BE2C (cell line): Measurements from ENCODE around the gene PDGFB.

Experiments
- DNase-seq: peaks from one replicate; pipeline ENCODE4 v3.0.0-alpha.2; 2020
- H3K27me3 ChIP-seq: fragments of 250-450 bp; sonication (Bioruptor Pico); 2 replicates; pipeline ENCODE4 v1.5.1; 2020; ENCODE audit warnings: mild to moderate bottlenecking
- H3K36me3 ChIP-seq: fragments of 250-450 bp; sonication (Bioruptor Pico); 2 replicates; pipeline ENCODE4 v1.5.1; 2020; ENCODE audit warnings: mild to moderate bottlenecking
- H3K4me1 ChIP-seq: fragments of 250-450 bp; sonication (Bioruptor Pico); 2 replicates; pipeline ENCODE4 v1.5.1; 2020
- H3K4me3 ChIP-seq: 2 replicates; pipeline ENCODE4 v1.5.1; 2011; ENCODE audit warnings: low read depth, low read length
- H3K9me3 ChIP-seq: fragments of 250-450 bp; sonication (Bioruptor Pico); 2 replicates; pipeline ENCODE4 v1.5.1; 2020
- CTCF ChIP-seq: IDR thresholded peaks from 2 replicates; pipeline ENCODE4 v1.5.1; 2012; ENCODE audit warnings: mild to moderate bottlenecking, low read depth, low read length

Gene PDGFB

GRCh38 chr22:39289975-39290720 is 45.4 kb upstream of the PDGFB start:
- DNase-seq, result no peak
- no peaks in the 10 kb centered on the region for H3K27me3 ChIP-seq
- H3K9me3 ChIP-seq, result no peaks in the 10 kb centered on the region
- H3K4me3 ChIP-seq, result no peak overlapping the region
- H3K36me3 ChIP-seq, result no peaks in the 10 kb centered on the region
- no peak for TF ChIP-seq CTCF
- H3K4me1 ChIP-seq, result no peaks in the 10 kb centered on the region

GRCh38 chr22:39289533-39289932 is 44.8 kb upstream of the PDGFB start:
- DNase-seq, result no peak
- H3K36me3 ChIP-seq, result no peaks in the 10 kb centered on the region
- H3K4me3 ChIP-seq, result no peak overlapping the region
- H3K27me3 ChIP-seq, result no peaks in the 10 kb centered on the region
- no peak for TF ChIP-seq CTCF
- no peaks in the 10 kb centered on the region for H3K9me3 ChIP-seq
- H3K4me1 ChIP-seq, result no peaks in the 10 kb centered on the region

GRCh38 chr22:39288135-39288898 is 43.5 kb upstream of the PDGFB start:
- no peak for TF ChIP-seq CTCF
- no peaks in the 10 kb centered on the region for H3K27me3 ChIP-seq
- no peaks in the 10 kb centered on the region for H3K9me3 ChIP-seq
- no peaks in the 10 kb centered on the region for H3K36me3 ChIP-seq
- no peak overlapping the region for H3K4me3 ChIP-seq
- DNase-seq, result no peak
- H3K4me1 ChIP-seq, result no peaks in the 10 kb centered on the region

GRCh38 chr22:39287076-39287725 is 42.4 kb upstream of the PDGFB start:
- H3K4me1 ChIP-seq, result no peaks in the 10 kb centered on the region
- no peaks in the 10 kb centered on the region for H3K9me3 ChIP-seq
- no peak overlapping the region for H3K4me3 ChIP-seq
- TF ChIP-seq CTCF, result no peak
- H3K27me3 ChIP-seq, result no peaks in the 10 kb centered on the region
- no peaks in the 10 kb centered on the region for H3K36me3 ChIP-seq
- DNase-seq, result no peak

GRCh38 chr22:39284983-39285382 is 40.2 kb upstream of the PDGFB start:
- no peak for DNase-seq
- no peaks in the 10 kb centered on the region for H3K27me3 ChIP-seq
- TF ChIP-seq CTCF, result no peak

More at GRCh38 chr22:39284983-39285382, 40.2 kb upstream of the PDGFB start:
- Histone ChIP-seq H3K36me3 (no peaks in the 10 kb centered on the region), H3K4me1 (no peaks in the 10 kb centered on the region), H3K9me3 (no peaks in the 10 kb centered on the region), H3K4me3 (no peak overlapping the region)
